CD4-positive, alpha-beta T cell (primary cell): ENCODE measurements around the gene ITGA5. TPM values are rescaled to one million over a fixed set of nuclear protein-coding genes. Genes with fewer than 3 reads are reported as not detected.
"Not testable (repeated sequence)": the region's sequence is repeated elsewhere in the genome, so short reads cannot be mapped to it uniquely, and the experiment has no call there.

Experiments
- ATAC-seq: fragments of 200-7000 bp; cut with Tn5 transposase; one replicate; pipeline ENCODE4 v1.10.0; 2022; ENCODE audit warnings: mild to moderate bottlenecking; ENCODE audit not compliant: poor library complexity
- CTCF ChIA-PET: fragments of 350-600 bp; sonication (Branson Sonifier 250); formaldehyde crosslinking; loops from one replicate; lab custom pipeline; 2021; ENCODE audit warnings: antibody characterized with exemption, inconsistent platforms; lab: Charles Lee
- POLR2A ChIA-PET: fragments of 350-600 bp; sonication (Branson Sonifier 250); formaldehyde crosslinking; loops from one replicate; lab custom pipeline; 2021; ENCODE audit warnings: antibody characterized with exemption, inconsistent platforms; lab: Charles Lee
- DNase-seq, 14 experiments: peaks; one replicate each; pipeline ENCODE4 v3.0.0-alpha.2; 2013 to 2020; ENCODE audit warnings: mixed read lengths in 2 of 14
- H3K27ac ChIP-seq, 2 donors: one replicate each; pipeline versions ENCODE4 v1.5.1 to v1.7.0; 2013; ENCODE audit warnings: low read length in 2 of 2, low read depth in 1 of 2, mild to moderate bottlenecking in 1 of 2
- H3K27me3 ChIP-seq, 2 experiments: 1 replicate in 1 of 2; 2 replicates in 1 of 2; pipeline versions ENCODE4 v1.6.1 to v1.7.0; 2013; ENCODE audit warnings: low read length in 2 of 2, control low read depth in 1 of 2, mild to moderate bottlenecking in 1 of 2, moderate library complexity in 1 of 2; ENCODE audit not compliant: insufficient read depth in 2 of 2, control insufficient read depth in 1 of 2
- H3K36me3 ChIP-seq: one replicate; pipeline ENCODE4 v1.6.1; 2013; ENCODE audit warnings: low read length, control low read depth; ENCODE audit not compliant: insufficient read depth
- H3K4me1 ChIP-seq: one replicate; pipeline ENCODE4 v1.6.1; 2013; ENCODE audit warnings: low read length, control low read depth; ENCODE audit not compliant: insufficient read depth
- H3K4me3 ChIP-seq: one replicate; pipeline ENCODE4 v1.5.1; 2013; ENCODE audit warnings: mild to moderate bottlenecking, low read length, moderate library complexity
- H3K9me3 ChIP-seq, 2 experiments: 1 replicate in 1 of 2; 2 replicates in 1 of 2; pipeline versions ENCODE4 v1.6.1 to v1.7.0; 2013; ENCODE audit warnings: low read length in 2 of 2, mild to moderate bottlenecking in 2 of 2, control low read depth in 1 of 2, moderate library complexity in 1 of 2; ENCODE audit not compliant: control insufficient read depth in 1 of 2, insufficient read depth in 1 of 2
- H3K27ac Mint-ChIP-seq: one replicate; pipeline ENCODE4 v1.8.0; 2020; ENCODE audit warnings: mixed read lengths
- H3K27me3 Mint-ChIP-seq: one replicate; pipeline ENCODE4 v1.8.0; 2021; ENCODE audit warnings: mixed read lengths
- H3K36me3 Mint-ChIP-seq: one replicate; pipeline ENCODE4 v1.8.0; 2021; ENCODE audit warnings: low read depth, mixed read lengths
- H3K4me1 Mint-ChIP-seq: one replicate; pipeline ENCODE4 v1.8.0; 2021; ENCODE audit warnings: low read depth, mixed read lengths
- H3K4me3 Mint-ChIP-seq: one replicate; pipeline ENCODE4 v1.8.0; 2020; ENCODE audit warnings: mild to moderate bottlenecking, mixed read lengths
- H3K9me3 Mint-ChIP-seq: one replicate; pipeline ENCODE4 v1.8.0; 2020; ENCODE audit warnings: mixed read lengths
- intact Hi-C, 2 experiments: fragments of 100-400 bp; cut with DNase I in 1 of 2; cut with micrococcal nuclease in 1 of 2; formaldehyde crosslinking; loops; one replicate each; pipeline versions ENCODE4 v1.15.1 to v1.9.0; 2023 to 2025; cut with DNase I, micrococcal nuclease
- total RNA-seq, 174 experiments: library from RNA in 2 of 174; stranded (reverse) in 2 of 174; gene quantifications; one replicate each; pipeline ENCODE4 v1.2.3 and lab custom pipeline; 2021 to 2026
- TF ChIP-seq, protein P1 (sequence below): fragments of 200-600 bp; IDR thresholded peaks from one replicate; pipeline ENCODE4 v1.8.0; 2022; ENCODE audit warnings: antibody characterized with exemption, mild to moderate bottlenecking

The ITGA5 gene
- total RNA-seq, 2 experiments from 2014 or later = 143 to 159 TPM

DNA sequence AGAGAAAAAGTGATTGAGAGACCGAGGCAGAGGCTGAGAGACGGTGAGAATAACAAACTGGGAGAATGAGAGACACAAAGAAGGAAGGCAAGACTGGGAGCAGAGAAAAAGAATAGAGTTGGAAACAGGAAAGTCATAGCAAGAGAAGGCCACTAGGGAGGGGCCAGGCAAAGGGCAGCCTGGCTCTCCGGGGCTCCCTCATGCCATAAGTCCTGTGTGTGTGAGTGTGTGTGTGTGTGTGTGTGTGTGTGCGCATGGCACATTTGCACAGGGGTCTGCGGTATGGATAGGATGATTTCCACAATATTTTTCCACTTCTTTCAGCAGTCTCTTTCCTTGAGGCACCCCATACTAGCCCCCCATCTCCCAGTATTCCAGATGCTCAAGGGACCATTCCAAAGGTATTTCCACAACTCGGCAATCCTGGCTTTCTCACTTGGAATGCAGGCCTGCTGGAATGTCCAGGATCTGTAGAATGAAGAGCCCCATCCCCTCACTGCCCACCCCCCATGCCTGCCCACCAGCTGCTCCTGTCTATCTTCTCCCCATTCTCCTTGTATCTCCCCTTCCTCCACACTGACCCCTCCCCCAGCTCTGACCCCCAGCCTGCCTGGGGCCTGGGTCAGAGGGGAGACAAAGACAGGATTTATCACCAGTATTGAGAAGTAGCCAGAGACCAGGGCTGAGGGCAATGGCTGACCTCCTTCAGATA is 63.8 kb downstream of the ITGA5 start:
- TF ChIP-seq, protein P1, sequence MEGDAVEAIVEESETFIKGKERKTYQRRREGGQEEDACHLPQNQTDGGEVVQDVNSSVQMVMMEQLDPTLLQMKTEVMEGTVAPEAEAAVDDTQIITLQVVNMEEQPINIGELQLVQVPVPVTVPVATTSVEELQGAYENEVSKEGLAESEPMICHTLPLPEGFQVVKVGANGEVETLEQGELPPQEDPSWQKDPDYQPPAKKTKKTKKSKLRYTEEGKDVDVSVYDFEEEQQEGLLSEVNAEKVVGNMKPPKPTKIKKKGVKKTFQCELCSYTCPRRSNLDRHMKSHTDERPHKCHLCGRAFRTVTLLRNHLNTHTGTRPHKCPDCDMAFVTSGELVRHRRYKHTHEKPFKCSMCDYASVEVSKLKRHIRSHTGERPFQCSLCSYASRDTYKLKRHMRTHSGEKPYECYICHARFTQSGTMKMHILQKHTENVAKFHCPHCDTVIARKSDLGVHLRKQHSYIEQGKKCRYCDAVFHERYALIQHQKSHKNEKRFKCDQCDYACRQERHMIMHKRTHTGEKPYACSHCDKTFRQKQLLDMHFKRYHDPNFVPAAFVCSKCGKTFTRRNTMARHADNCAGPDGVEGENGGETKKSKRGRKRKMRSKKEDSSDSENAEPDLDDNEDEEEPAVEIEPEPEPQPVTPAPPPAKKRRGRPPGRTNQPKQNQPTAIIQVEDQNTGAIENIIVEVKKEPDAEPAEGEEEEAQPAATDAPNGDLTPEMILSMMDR = no peak
- Mint-ChIP-seq H3K27me3 (no peaks in the 10 kb centered on the region), H3K4me1 (peaks cover 18% of the 10 kb centered on the region), H3K9me3 (no peaks in the 10 kb centered on the region), H3K4me3 (peak overlapping the region; percentile 8), H3K27ac (peak overlapping the region; percentile 7), H3K36me3 (peaks cover 24% of the 10 kb centered on the region)
- ChIA-PET CTCF (no interaction called here), POLR2A (no interaction called here)
- Histone ChIP-seq H3K27me3 (no peaks in the 10 kb centered on the region), H3K36me3 (peaks cover 13% of the 10 kb centered on the region), H3K9me3 (no peaks in the 10 kb centered on the region), H3K4me1 (peaks cover 40% of the 10 kb centered on the region), H3K4me3 (no peak overlapping the region), H3K27ac (no peak overlapping the region)
- no peak for ATAC-seq
- no peak for DNase-seq
- intact Hi-C loops = no loop called here

DNA sequence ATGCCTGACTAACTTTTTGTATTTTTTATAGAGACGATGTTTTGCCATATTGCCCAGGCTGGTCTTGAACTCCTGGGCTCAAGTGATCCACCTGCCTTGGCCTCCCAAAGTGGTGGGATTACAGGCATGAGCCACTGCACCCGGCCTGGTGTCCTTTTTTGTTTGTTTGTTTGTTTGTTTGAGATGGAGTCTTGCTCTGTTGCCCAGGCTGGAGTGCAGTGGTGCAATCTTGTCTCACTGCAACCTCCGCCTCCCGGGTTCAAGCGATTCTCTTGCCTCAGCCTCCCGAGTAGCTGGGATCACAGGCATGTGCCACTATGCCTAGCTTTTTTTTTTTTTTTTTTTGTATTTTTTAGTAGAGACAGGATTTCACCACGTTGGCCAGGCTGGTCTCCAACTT is 64.8 kb downstream of the ITGA5 start:
- Mint-ChIP-seq H3K4me1 (peaks cover 18% of the 10 kb centered on the region), H3K36me3 (peaks cover 34% of the 10 kb centered on the region)
- H3K9me3 ChIP-seq, H3K27ac ChIP-seq, H3K9me3 Mint-ChIP-seq, H3K27me3 Mint-ChIP-seq, ATAC-seq, H3K27me3 ChIP-seq, DNase-seq, intact Hi-C loops, H3K4me3 ChIP-seq, H3K4me3 Mint-ChIP-seq, H3K27ac Mint-ChIP-seq: not testable (repeated sequence)
- CTCF ChIA-PET = interaction anchor here (0.6 to 1.4 kb wide), 3 partner anchors 14 to 1150 kb away, joined by 3 to 5 read pairs (median 4); no protein-coding TSS in a partner anchor
- Histone ChIP-seq H3K4me1 (peaks cover 30% of the 10 kb centered on the region), H3K36me3 (peaks cover 23% of the 10 kb centered on the region)
- POLR2A ChIA-PET = interaction anchor here (0.8 kb wide), 1 partner anchor 68 kb away, joined by 3 read pairs; no protein-coding TSS in a partner anchor

DNA sequence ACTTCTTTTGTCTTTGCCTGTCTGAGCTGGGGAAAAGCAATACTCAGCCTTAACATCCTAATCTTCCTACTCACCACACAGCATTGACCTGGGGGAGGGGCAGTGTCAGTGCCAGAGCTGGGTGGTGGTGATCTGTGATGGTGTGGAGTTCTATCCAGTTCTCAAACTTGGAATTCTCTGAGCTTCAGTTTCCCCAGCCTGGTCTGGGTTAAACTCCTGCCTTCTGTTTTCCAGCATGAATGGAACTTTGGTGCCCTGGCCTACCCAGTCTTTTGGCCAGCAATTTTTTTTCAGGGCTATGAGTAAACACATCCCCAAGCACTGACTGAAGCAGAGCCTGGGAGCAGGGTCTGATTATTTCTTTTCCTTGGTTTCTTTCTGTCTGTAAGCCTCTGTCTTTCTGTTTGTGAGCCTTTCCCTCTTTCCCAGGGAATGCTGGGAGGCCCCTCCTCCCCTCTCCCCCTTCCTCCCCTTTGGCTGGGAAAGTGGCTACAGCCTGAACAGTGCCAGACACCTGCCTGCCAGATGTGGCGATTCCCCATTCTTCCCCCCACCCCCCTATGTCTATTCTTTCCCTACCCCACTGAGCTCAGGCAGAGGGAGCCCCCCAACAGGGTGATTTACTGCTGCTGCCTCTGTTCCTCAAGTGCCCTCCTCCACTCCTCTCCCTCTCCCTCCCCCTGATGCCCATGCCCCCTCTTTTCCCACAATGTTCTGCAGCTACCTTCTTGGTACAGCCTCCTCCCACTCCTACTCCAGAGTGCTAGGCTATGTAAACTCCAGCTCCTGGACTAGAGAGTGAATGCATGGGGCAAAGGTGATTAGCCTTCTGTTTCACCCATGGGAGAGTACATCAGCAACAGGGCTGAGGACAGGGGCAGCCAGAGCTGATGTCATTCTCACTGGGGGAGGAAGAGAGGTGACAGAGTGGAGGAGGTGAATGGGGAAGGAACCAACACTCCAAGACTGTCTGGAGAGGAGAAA is 65.9 kb downstream of the ITGA5 start:
- no peaks in the 10 kb centered on the region for H3K9me3 ChIP-seq
- no peaks in the 10 kb centered on the region for H3K27me3 ChIP-seq
- H3K9me3 Mint-ChIP-seq = no peaks in the 10 kb centered on the region
- H3K36me3 Mint-ChIP-seq = peaks cover 43% of the 10 kb centered on the region
- no peak overlapping the region for H3K27ac ChIP-seq
- H3K4me3 ChIP-seq = no peak overlapping the region
- DNase-seq (peak in 1 of 14 experiments; percentile 17), ATAC-seq (no peak)
- H3K4me1 ChIP-seq = peaks cover 25% of the 10 kb centered on the region
- TF ChIP-seq, protein P1 = no peak
- H3K27me3 Mint-ChIP-seq = no peaks in the 10 kb centered on the region
- ChIA-PET CTCF (interaction anchor here (0.9 to 1.7 kb wide), 7 partner anchors 16 to 137 kb away, joined by 3 to 6 read pairs (median 3); partner anchors contain the start of gene ZNF385A), POLR2A (interaction anchor here (0.6 to 1.6 kb wide), 9 partner anchors 8 to 102 kb away, joined by 3 to 6 read pairs (median 4); partner anchors contain the start of genes CBX5, COPZ1 and HNRNPA1)
- H3K4me1 Mint-ChIP-seq = peaks cover 18% of the 10 kb centered on the region
- intact Hi-C loops = no loop called here
- H3K27ac Mint-ChIP-seq = peak overlapping the region; percentile 84
- H3K4me3 Mint-ChIP-seq = peak overlapping the region; percentile 86
- H3K36me3 ChIP-seq = peaks cover 32% of the 10 kb centered on the region
